GM18505 (cell line): ENCODE results near the gene SGF29.
"Not testable (repeated sequence)": the region's sequence is repeated elsewhere in the genome, so short reads cannot be mapped to it uniquely, and the experiment has no call there.

Experiments
- ATAC-seq: cut with Tn5 transposase; IDR thresholded peaks from one replicate; pipeline ENCODE4 v1.9.1; 2021; ENCODE audit not compliant: unreplicated experiment
- POLR2A ChIP-seq: IDR thresholded peaks from 4 replicates; pipeline ENCODE4 v1.6.1; 2011; ENCODE audit warnings: borderline replicate concordance; ENCODE audit not compliant: insufficient read depth, insufficient read length; ENCODE audit errors: extremely low read depth

Gene SGF29

GRCh38 chr16:28591355-28591754 is 37.6 kb downstream of the SGF29 start:
- TF ChIP-seq POLR2A = no peak
- no peak for ATAC-seq

- no peak for TF ChIP-seq POLR2A
- ATAC-seq = no peak
Measured at GRCh38 chr16:28592511-28592910, 38.8 kb downstream of the SGF29 start.

GRCh38 chr16:28592979-28593553 is 39.3 kb downstream of the SGF29 start:
- TF ChIP-seq POLR2A = no peak
- no peak for ATAC-seq

- not testable (repeated sequence) for ATAC-seq
Measured at GRCh38 chr16:28595451-28595850, 41.7 kb downstream of the SGF29 start.

- ATAC-seq = no peak
- no peak for TF ChIP-seq POLR2A
Measured at GRCh38 chr16:28596115-28596630, 42.5 kb downstream of the SGF29 start.

GRCh38 chr16:28596840-28597691 is 43.3 kb downstream of the SGF29 start, which contains the start of gene SULT1A2:
SULT1A2 (minus strand) TSS chr16:28597050; CDS start chr16:28595930, 1,120 bp downstream.
- no peak for TF ChIP-seq POLR2A
- ATAC-seq = no peak

GRCh38 chr16:28597692-28598261 is 44.1 kb downstream of the SGF29 start:
- no peak for TF ChIP-seq POLR2A
- ATAC-seq = no peak

- not testable (repeated sequence) for ATAC-seq
Measured at GRCh38 chr16:28599377-28600285, 45.9 kb downstream of the SGF29 start.

GRCh38 chr16:28600965-28601364 is 47.2 kb downstream of the SGF29 start:
- ATAC-seq = not testable (repeated sequence)

GRCh38 chr16:28601589-28601988 is 47.9 kb downstream of the SGF29 start:
- ATAC-seq = not testable (repeated sequence)

- ATAC-seq = not testable (repeated sequence)
Measured at GRCh38 chr16:28602062-28602461, 48.3 kb downstream of the SGF29 start.

GRCh38 chr16:28602529-28602928 is 48.8 kb downstream of the SGF29 start:
- TF ChIP-seq POLR2A = no peak
- no peak for ATAC-seq

GRCh38 chr16:28603381-28604185 is 49.9 kb downstream of the SGF29 start:
- ATAC-seq = no peak
- TF ChIP-seq POLR2A = no peak
